ENCODE results near the gene RGR.
A peak's percentile ranks its signal among the peaks of the same experiment; 100 is the strongest.

The RGR gene, protein sequence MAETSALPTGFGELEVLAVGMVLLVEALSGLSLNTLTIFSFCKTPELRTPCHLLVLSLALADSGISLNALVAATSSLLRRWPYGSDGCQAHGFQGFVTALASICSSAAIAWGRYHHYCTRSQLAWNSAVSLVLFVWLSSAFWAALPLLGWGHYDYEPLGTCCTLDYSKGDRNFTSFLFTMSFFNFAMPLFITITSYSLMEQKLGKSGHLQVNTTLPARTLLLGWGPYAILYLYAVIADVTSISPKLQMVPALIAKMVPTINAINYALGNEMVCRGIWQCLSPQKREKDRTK

DNA sequence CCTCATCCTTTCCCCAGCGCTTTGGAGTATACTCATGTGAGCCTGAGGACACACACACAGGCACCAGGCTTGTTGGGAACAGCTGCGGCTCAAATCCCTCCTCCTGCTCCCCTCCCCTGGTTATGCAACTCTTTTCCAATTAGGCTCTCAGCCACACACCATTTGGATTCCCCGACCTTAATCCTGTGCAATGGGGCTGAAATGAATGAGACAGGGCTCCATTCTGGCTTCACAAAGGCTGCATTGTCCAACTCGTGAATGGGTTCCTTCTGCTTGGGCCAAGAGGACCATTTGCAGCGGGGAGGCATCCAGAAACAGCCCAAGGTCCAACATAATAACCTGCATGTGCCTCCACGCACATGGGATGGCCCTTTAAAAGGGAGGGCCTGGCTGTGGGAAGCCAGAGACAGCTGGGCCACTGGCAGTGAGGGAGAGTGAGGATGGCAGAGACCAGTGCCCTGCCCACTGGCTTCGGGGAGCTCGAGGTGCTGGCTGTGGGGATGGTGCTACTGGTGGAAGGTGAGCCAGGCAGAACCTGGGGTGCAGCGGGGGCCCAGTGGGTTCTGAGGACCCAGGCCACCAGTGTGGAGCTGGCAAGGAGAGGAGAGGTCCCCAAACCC, at the start of gene RGR:
RGR (plus strand) TSS at position 403 of the 620 bp plus-strand sequence; CDS start at position 441, 38 bp downstream.
- no peak for DNase-seq

DNA sequence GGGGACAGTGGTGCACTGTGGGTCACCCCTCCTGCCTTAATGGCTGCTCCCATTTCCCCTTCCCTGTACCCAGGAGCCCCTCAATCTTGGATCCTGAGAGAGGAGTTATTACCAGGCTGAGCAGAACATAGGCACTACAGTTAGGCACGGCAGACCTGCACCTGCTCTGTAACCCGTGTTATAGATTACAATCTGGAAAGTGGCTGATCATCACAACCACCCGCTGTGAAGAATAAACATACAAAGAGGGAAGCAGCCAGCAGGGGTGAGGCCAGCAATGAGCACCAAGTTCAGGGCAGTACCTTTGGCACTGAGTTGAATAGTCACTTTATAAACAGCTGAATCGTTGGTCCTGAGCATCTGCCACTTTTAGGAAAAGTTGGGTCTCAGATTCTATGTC, 48.8 kb upstream of the RGR start:
- DNase-seq = no peak

DNA sequence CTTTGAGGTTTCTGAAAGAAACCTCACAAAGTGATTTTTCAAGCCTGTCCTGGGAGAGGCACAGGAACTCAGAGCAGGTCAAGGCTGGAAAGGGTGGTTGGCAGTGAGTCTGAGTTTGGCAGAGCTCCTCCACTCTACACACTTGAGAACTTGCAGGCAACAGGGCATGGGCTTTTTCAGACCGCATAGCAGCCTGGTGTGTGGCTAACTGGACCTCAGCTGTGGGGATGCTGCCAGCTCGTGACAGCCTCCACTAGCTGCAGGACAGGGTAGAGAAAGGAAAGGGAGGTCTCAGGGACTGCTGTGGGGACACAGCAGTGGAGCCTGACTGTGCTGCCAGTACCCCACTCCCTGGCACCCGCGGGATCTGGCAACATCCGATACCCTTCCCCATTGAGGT, 47.9 kb upstream of the RGR start:
- DNase-seq = no peak

DNA sequence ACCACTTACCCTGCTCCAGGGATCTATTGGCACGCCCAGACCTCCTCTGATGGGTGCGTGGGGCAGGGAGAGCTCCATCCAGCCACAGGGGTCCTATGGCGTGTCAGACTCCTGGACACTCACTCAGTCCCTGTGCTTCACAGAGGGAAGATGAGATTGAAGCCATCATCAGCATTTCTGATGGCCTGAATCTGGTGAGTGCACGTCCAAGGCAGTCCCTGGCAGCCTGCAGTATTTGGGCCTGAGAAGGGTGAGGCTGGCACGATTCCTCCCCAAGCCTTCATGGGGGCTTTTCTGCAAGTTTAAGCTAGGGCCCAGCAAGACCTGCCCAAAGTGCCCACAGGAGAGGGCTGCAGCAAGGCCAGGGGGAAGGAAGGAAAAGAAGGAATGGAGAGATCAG, 47.2 kb upstream of the RGR start:
- no peak for DNase-seq

DNA sequence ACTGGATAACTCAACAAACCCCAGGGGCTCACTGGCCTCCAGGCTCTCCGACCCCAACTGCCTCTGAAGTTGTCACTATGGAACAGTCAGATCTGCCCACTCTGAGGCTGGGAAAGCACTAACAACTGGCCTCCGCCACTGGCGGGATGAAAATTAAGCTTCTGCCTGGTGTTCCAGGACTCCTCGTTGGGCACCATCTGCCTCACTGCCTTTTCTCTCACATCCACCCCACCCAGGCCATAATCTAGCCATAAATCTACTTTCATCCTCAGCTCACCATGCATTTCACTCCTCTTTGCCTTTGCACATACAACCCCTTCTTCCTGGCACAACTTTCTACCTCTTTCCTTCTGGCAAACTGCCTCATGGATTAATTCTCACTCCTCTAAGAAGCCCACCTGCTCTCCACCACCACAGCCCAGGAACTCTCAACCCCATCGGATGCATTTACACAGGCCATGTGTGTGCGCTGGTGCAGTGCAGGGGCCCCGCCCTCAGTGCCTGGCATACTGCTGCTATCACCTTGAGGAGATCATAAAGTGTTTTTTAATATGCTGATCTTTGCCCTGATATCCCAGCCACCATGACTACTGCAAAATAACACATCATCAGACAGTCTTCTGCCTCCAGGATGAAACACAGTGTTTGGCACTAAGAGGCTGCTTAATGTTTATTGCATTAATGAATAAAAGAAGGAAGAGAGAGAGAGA, 46.5 kb upstream of the RGR start:
- no peak for DNase-seq

DNA sequence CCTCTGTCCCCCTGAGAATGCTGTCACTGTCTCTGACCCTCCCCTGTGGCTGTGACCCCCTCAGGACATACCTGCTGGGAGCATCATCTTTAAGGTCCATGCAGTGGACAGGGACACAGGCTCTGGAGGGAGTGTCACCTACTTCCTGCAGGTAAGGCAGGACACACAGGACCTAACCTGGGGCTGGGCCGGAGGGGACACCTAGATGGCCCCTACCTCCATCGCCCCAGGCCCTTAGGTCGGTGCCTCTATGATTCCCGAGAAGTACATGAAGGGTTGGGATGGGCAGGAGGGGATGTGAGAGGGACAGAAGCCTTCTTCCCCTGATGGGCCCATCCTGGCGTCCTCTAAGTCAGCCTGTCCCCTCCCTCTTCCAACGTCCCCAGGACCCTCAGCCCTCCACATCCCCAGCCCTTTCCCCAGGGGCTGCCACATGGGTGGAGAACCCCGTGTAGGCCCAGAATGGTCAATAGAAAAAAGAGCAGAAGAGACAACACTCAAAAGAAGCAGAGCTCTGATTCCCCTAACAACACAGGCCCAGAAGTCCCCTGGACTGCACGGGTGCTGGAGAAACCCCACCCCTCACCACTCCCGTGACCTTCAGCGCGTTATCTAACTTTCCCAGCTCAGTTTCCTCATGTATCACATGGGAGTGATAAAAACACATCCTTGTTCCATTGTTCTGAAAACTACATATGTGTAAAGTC, 44.2 kb upstream of the RGR start:
- no peak for DNase-seq

DNA sequence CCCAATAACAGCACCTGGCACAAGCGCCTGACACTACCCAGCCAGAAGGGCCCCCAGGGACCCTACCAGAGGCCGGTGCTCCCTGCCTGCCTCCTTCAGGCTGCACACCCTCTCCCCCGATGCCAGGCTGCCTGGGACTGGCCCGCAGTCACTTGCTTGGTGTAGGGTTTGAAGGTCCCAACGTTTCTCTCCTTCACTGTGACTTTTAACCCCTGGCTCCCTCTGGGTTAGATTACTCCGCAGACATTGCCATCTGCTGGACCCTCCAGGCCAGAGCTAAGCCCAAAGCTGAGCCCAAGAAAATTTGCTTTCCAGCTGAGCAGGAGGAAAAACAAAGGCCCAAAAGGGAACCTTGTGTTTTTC, 43.6 kb upstream of the RGR start:
- no peak for DNase-seq

DNA sequence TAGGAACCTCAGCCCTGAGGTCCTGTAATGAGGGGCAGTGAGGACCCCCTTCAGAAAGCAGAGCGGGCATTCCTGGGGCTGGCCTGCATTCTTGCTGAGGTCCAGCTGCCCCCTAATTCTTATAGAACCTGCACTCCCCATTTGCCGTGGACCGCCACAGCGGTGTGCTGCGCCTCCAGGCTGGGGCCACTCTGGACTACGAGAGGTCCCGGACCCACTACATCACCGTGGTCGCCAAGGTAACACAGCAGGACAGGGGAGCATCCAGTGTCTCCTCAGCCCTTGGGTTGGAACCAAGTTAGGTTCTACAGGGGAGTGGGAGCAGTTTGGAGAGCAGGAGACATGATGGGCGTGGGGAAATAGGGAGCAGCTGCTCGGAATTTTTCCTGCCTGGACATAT, 43.2 kb upstream of the RGR start:
- DNase-seq = no peak

DNA sequence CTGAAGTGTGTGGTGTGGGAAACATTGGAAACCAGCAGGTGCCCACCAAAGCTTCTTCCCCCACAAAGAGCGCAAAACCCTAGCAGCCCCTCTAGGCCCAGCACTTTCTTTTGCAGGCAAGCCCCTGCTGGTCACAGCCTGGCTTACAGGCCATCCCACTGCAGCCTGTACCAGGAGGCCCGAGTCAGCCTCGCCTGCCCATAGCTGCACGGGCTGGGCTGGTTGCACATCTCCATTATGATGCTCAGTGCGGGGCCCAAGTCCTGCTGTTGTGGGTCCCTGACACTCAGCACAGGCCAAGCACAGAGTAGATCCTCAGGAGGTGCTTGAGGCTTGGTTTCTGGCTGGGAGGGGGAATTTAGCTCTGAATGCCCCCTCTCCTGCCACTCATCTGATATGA, 42.5 kb upstream of the RGR start:
- no peak for DNase-seq

DNA sequence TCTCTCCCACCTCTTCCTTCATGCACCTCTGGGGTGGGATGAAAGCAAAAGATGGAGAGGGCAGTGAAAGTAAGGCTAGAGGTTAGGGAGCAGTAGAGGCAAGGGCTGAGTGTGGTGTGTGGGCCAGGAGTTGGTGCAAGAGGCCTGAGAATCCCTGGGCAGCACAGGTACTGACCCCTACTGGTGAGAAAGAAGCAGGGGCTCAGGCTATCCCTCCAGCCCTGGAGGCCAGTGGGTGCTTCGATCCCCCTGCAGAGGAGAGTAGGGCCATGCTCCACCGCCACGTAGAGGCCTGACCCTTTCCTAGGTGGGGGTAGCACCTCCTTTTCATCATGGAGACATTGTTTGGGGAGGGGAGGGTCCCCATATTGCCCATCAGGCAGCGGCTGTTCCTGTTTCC, 40.7 kb upstream of the RGR start:
- no peak for DNase-seq

DNA sequence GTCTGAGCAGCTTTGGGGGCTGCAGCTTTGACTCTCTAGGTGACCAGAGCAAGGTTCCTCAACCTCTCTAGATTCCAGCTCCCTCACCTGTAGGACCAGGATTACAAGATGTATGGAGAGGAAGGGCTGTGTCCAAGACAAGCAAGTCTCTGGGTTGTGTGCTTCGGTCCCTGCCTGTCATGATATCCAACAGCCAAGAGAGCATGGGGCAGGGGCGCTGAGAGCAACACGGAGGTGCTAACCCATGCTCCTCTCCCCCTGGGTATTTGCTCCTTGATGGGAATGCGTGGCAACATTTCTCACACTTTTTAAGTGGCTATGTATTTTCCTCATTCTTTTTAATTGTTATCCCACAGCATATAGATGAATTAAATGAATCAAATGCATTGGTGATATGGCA, 40.2 kb upstream of the RGR start:
- no peak for DNase-seq

DNA sequence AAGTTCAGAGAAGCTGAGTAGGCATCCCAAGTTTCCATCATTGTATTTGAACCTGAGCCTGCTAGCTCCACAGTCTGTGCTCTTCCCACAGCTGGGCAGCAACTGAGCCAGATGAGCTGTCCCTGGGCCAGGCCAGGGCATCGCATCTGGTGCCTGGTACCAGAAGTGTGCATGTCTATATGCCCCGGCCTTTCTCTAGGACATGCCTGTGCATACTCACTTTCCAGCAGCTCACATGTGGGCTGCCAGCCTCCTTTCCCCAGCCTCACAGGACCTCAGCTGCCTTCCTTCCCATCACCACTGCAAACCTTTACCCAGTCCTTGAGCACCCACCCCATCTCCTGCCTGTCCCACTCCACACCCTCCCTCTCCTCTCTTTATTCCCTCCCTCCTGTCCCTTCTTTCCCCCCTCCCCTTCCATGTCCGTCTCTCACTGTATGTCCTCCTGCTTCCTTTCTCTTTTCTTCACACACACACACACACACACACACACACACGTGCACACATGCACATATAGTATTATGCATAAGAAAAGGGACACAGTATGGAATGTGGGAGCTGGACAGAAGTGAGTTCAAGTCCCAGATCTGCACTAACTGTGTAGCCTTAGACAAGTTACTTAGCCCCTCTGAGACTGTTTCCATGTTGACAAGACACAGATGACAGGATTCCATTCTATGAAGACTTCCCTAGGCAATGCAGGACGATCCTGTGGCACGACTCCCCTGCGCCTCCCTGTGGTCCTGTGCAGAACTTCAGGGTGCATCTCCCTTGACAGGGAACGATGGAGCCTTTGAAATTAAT, 39.6 kb upstream of the RGR start:
- DNase-seq = peak; percentile 79

DNA sequence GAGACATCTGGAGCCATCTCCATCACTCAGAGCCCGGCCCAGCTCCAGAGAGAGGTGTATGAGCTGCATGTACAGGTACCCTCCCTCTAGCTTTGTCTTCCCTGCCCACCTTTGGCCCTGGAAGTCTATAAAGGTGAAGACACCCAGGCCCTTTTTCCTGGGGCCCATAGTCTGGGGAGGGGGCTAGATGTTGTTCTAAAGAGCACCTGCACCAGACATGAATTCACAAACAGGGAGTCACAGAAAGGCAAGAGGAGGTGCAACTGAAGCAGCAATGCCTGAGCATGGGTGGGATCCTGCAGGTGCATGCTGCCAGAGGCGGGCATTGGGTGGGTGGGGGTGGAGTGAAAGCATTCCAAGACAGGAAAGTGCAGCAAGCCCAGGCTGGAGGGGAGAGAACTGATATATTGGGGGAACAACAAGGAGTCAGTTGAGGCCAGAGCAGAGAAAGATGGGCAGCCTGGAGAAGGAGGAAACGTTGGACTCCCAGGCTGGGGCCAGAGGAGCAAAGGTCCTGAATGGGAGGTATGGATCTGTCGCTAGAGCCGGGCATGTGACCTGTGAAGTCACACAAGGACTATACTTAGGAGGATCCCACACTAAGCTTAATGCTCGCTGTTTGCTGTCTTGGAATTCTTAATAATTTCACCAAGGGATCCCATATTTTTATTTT, 38.9 kb upstream of the RGR start:
- DNase-seq = no peak

DNA sequence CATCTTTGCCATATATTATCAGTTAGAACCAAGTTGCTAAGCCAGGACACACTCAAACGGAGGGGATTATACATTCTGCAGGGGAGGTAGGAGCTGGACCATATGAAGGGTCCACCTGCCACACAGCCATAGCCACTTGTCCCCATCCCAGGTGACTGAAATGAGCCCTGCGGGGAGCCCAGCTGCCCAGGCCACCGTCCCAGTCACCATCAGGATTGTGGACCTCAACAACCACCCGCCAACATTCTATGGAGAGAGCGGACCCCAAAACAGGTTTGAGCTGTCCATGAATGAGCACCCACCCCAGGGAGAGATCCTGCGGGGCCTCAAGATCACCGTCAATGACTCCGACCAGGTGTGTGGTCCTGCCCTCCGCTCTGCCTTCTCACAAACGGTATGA, 36.8 kb upstream of the RGR start:
- DNase-seq = no peak

DNA sequence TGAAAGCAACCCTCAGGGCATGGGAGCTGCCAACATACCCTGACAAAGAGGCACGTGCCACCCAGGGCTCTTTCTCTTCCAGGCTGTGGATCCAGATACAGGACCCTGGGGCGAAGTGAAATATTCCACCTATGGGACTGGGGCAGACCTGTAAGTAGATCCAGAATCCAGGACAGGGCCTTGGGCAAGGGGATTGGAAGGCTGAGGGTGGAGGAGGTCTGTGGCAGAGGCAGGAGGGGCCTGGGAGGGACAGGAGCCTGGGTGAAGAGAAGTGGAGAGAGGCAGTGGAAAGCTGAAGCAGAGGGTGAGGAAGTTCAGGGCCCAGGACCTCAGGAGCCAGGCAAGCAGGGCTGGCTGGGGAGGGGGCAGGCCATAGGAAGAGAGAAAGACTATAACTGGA, 33.3 kb upstream of the RGR start:
- no peak for DNase-seq

DNA sequence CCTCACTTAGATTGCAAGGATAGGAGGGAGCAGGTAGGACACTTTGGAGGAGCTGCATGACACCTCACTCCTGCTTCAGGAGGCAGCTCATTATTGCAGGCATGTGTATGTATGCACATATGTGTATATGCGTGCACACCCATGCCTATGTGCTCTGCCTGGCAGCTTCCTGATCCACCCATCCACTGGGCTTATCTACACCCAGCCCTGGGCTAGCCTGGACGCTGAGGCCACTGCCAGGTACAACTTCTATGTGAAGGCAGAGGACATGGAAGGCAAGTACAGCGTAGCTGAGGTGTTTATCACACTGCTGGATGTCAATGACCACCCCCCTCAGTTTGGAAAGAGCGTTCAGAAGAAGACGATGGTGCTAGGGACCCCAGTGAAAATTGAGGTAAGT, 32.8 kb upstream of the RGR start:
- no peak for DNase-seq

DNA sequence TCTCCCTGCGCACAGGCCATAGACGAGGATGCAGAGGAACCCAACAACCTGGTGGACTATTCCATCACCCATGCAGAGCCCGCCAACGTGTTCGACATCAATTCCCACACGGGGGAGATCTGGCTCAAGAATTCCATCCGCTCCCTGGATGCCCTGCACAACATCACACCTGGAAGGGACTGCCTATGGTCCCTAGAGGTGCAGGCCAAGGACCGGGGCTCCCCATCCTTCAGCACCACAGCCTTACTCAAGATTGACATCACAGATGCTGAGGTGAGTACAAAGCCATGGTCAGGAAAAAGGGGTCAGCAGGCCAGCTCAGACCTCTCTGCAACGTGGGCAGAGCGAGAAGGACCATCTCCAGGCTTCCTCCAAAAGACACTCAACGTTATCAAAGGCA, 31.8 kb upstream of the RGR start:
- DNase-seq = no peak

DNA sequence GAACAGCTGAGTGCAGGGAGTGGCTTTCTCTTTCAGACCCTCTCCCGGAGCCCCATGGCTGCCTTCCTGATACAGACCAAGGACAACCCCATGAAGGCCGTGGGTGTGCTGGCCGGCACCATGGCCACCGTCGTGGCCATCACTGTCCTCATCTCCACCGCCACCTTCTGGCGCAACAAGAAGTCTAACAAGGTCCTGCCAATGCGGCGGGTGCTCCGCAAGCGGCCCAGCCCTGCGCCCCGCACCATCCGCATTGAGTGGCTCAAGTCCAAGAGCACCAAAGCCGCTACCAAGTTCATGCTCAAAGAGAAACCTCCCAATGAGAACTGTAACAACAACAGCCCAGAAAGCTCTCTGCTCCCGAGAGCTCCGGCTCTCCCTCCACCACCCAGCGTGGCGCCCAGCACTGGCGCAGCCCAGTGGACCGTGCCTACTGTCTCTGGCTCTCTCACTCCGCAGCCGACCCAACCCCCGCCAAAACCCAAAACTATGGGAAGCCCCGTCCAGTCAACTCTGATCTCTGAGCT, 30.7 kb upstream of the RGR start:
- DNase-seq = no peak

DNA sequence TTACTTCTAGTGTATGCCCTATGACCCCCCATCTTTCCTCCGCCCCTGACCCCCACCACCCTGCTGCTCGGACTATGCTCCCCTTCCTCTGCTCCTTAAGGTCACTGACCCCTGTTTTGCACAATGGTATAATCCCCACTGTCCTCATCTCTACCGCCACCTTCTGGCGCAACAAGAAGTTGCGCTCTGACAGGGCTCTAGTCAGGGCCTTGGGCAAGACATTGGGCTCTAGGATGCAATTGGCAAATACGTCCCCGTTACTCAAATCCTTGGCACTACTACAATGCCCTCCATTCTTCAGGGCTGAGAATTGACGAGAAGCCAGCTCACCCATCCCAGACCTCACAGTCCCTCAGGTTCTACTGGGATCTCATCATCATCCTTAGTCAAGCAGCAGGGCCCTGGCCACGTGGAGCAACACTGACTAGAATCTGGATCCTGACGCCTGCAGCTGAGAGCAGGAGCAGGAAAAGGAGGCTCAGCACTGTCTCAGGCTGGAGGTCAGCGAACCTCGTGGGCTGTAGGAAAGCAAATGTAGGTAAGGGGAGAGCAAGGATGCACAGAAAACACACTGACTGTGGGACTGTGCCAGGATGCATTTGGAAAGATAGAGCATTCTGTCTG, 30.1 kb upstream of the RGR start:
- peak; percentile 24 for DNase-seq

DNA sequence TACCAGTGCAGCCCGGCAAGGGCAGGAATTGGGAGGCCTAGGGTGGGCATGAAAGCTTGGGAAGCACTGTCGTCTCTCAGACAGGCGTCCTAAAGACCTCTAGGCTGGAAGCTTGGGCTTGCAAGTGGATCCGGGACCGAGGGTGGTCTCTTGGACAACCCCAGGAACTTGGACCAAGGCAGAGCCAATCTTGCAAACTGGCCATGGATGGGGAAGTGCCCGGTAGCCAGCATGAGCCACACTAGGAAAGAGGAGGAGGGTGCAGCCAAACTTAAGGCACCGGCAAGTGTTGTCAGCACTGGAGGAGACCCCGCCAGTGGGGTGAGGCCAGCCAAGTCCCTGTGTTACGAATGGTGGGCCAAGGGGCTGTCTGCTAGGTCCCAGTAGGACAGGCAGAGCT, 28.0 kb upstream of the RGR start:
- DNase-seq = no peak

DNA sequence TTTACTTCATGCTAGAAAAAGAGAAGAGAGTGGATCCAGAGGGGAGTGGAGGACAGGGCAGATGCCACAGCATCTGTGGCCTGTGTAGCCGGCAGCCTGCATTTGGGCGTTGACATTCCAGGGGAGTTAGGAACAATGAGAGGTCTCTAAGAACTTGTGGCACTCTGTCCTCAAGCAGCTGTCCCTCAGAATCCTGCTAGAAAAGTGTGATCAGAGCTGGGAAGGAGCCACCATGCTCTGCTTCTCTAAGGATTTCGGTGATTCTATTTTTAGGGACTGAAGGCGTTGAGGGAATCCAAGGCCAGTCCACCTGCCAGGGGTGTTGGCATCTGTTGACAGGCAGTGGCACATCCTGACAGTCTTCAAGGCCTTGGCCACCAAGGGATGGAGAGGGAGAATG, 27.1 kb upstream of the RGR start:
- DNase-seq = no peak

DNA sequence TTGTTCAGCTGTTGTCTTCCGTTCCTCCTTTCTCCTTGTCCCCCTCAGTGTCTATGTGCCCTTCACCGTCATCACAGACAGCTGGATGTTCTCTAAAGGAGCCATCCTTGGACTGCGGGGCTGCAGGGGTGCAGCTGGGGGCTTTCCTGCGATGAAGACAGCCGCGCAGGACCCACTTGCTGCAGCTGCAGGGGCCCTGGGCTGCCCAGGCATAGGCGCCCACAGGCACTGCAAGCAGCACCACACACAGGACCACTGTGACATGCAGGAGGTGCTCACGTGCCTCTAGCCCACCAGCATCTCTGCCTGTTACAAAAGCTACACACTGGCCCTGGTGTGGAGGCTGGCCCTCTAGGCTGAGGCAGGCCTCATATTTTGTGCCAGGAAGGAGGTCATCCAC, 22.9 kb upstream of the RGR start:
- DNase-seq = no peak
